K562 (cell line): ENCODE measurements around the gene COL5A1. TPM values are rescaled to one million over a fixed set of nuclear protein-coding genes. Genes with fewer than 3 reads are reported as not detected.

Experiments
- ATAC-seq: fragments of 200-7000 bp; cut with Tn5 transposase; 3 replicates; pipeline ENCODE4 v1.9.1; 2020; ENCODE audit warnings: moderate library complexity
- BruUV-seq: library from RNA; stranded (reverse); fragments of 400-500 nt; replicated peaks from 2 replicates; lab custom pipeline; 2021; lab: Mats Ljungman, UMichigan
- CTCF ChIA-PET: fragments of 300-600 bp; formaldehyde crosslinking; extraction: SDS; loops from one replicate; lab custom pipeline; 2021; ENCODE audit warnings: low intra/inter-chr PET ratio; lab: Yijun Ruan, JAX
- POLR2A ChIA-PET: fragments of 300-600, 350-650 bp; sonication (Branson Sonifier 250); formaldehyde crosslinking; extraction: SDS; loops from one replicate; lab custom pipeline; 2021; ENCODE audit warnings: antibody characterized with exemption, inconsistent platforms; lab: Yijun Ruan, JAX
- DNase-seq, 4 experiments: peaks; one replicate each; pipeline versions ENCODE4 v3.0.0 to v3.0.0-alpha.2; 2011 to 2018; ENCODE audit warnings: low spot score in 3 of 4, mixed read lengths in 3 of 4; ENCODE audit errors: extremely low read depth in 1 of 4
- FAIRE-seq: peaks from 2 replicates; lab custom pipeline; 2011; peaks lifted over from hg19 to GRCh38; lab: Jason Lieb, UNC
- H2AFZ ChIP-seq: 2 replicates; pipeline ENCODE4 v1.6.0; 2011; ENCODE audit warnings: low read depth, low read length, control low read depth, inconsistent platforms
- H3K27ac ChIP-seq: fragments of 200-600 bp; 3 replicates; pipeline ENCODE4 v1.8.0; 2011; ENCODE audit warnings: low read depth, mild to moderate bottlenecking, control low read depth, inconsistent platforms, low read length, moderate library complexity, mixed read lengths; ENCODE audit errors: extremely low read depth
- H3K27me3 ChIP-seq, 2 experiments: fragments of 300-600 bp in 1 of 2; 2 replicates in 1 of 2; 3 replicates in 1 of 2; pipeline versions ENCODE4 v1.6.0 to v1.8.0; 2011; ENCODE audit warnings: inconsistent platforms in 2 of 2, low read length in 2 of 2, mild to moderate bottlenecking in 1 of 2, mixed read lengths in 1 of 2, moderate library complexity in 1 of 2; ENCODE audit not compliant: control insufficient read depth in 2 of 2, insufficient read depth in 2 of 2
- H3K36me3 ChIP-seq: fragments of 300-600 bp; 3 replicates; pipeline ENCODE4 v1.8.0; 2011; ENCODE audit warnings: mild to moderate bottlenecking, low read length, inconsistent platforms; ENCODE audit not compliant: control insufficient read depth, insufficient read depth
- H3K4me1 ChIP-seq, 2 experiments: fragments of 200-600 bp in 1 of 2; replicated peaks in 1 of 2; 2 replicates in 1 of 2; 3 replicates in 1 of 2; pipeline versions ENCODE4 v1.5.1 to v1.8.0; 2011; ENCODE audit warnings: inconsistent platforms in 2 of 2, low read length in 2 of 2, mild to moderate bottlenecking in 1 of 2, mixed read lengths in 1 of 2, moderate library complexity in 1 of 2; ENCODE audit not compliant: control insufficient read depth in 2 of 2, insufficient read depth in 2 of 2
- H3K4me2 ChIP-seq: 2 replicates; pipeline ENCODE4 v1.6.1; 2011; ENCODE audit warnings: low read length, control low read depth, inconsistent platforms, mixed read lengths; ENCODE audit not compliant: insufficient read depth
- H3K4me3 ChIP-seq: fragments of 200-600 bp; sonication (generic), shearing (Covaris generic); 2 replicates; pipeline ENCODE4 v1.5.1; 2016; ENCODE audit warnings: control low read depth, inconsistent platforms
- H3K79me2 ChIP-seq: fragments of 200-600 bp; 3 replicates; pipeline ENCODE4 v1.8.0; 2011; ENCODE audit warnings: low read length, inconsistent platforms; ENCODE audit not compliant: control insufficient read depth, insufficient read depth
- H3K9ac ChIP-seq, 2 experiments: 2 replicates each; pipeline versions ENCODE4 v1.6.0 to v1.6.1; 2011; ENCODE audit warnings: low read depth in 2 of 2, low read length in 2 of 2, control low read depth in 1 of 2, inconsistent platforms in 1 of 2, mild to moderate bottlenecking in 1 of 2, mixed read lengths in 1 of 2; ENCODE audit not compliant: insufficient read depth in 1 of 2
- H3K9me1 ChIP-seq: one replicate; pipeline ENCODE4 v1.6.0; 2011; ENCODE audit warnings: inconsistent platforms, mild to moderate bottlenecking, low read length, moderate library complexity; ENCODE audit not compliant: control insufficient read depth, insufficient read depth
- H3K9me3 ChIP-seq: replicated peaks from 2 replicates; pipeline ENCODE4 v1.5.1; 2011; ENCODE audit warnings: low read depth, low read length, inconsistent platforms; ENCODE audit not compliant: control insufficient read depth, insufficient read depth
- H4K20me1 ChIP-seq: replicated peaks from 2 replicates; pipeline ENCODE4 v1.6.1; 2011; ENCODE audit warnings: low read length, inconsistent platforms, mixed read lengths; ENCODE audit not compliant: control insufficient read depth, insufficient read depth
- ETS1 ChIP-seq: conservative IDR thresholded peaks from 2 replicates; pipeline ENCODE4 v1.6.1; 2011; ENCODE audit warnings: low read depth, mild to moderate bottlenecking, low read length; ENCODE audit not compliant: control insufficient read depth
- MAFK ChIP-seq: IDR thresholded peaks from 2 replicates; pipeline ENCODE4 v1.6.1; 2011; ENCODE audit warnings: low read length, improper control_type of control experiment
- WGBS: fragments of 100-300 bp; shearing (Covaris generic); methylation state at CpG from one replicate; pipeline ENCODE4 v1.1.6; 2016; ENCODE audit warnings: low coverage, mixed read lengths; ENCODE audit not compliant: insufficient coverage; ENCODE audit errors: missing lambda C conversion rate; 5-methylcytosine and 5-hydroxymethylcytosine counted together
- in situ Hi-C: fragments of 300-500 bp; cut with MboI; formaldehyde crosslinking; loops from 4 replicates; pipeline ENCODE4 v1.15.0; 2018; ENCODE audit warnings: inconsistent platforms, mixed read lengths
- intact Hi-C: fragments of 100-400 bp; cut with micrococcal nuclease; formaldehyde crosslinking; loops from 2 replicates; pipeline ENCODE4 v1.14.2; 2022
- polyA plus RNA-seq, 8 experiments: library from polyadenylated mRNA; depleted of rRNA in 4 of 8; stranded (reverse) in 5 of 8; unstranded in 3 of 8; fragments of >200 nt; fragmentation: Nextera tagmentation in 2 of 8; fragmentation: Illumina TruSeq in 1 of 8; extraction: Ambion mirVana in 2 of 8; extraction: Trizol in 1 of 8; gene quantifications; 2 replicates each; pipeline versions ENCODE4 v1.2.1 to v1.2.3, GENCODE V29; 2011 to 2014; ENCODE audit warnings: inconsistent platforms in 1 of 8, missing spikeins in 1 of 8
- total RNA-seq, 7 experiments: library from RNA; depleted of rRNA in 6 of 7; stranded (reverse); fragments of >200 nt in 6 of 7; fragmentation: Illumina TruSeq in 2 of 7; extraction: Trizol in 2 of 7; gene quantifications; 2 replicates each; pipeline versions ENCODE4 v1.2.1 to v1.2.3, GENCODE V29; 2011 to 2021; ENCODE audit warnings: low replicate concordance in 1 of 7

Gene COL5A1
- total and polyA plus RNA-seq, 9 of the 15 experiments (the other 6 are each of a cell fraction or from before 2014, with no cell fraction given) = under 0.01 to 0.13 (median 0.04) TPM; not detected in 6

DNA sequence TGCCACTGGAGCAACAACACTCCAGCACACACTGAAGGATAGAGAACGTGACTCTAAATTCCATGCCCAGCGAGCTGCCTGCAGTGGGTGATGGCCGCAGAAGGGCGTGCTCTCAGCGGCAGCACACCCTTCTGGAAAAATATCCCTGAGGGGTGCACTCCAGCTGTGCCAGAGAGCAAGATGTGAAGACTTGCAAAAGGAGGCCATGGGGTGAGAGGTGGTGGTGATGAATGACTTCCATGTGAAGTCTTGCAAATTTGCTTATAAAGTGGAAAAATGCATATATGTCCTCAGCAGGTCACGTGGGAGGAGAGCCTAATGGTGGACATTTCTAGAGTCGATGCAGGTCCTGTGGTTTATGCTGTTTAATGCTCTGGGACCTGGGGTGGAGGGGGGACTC is 39.8 kb upstream of the COL5A1 start:
- intact Hi-C loops (no loop called here), in situ Hi-C loops (no loop called here)
- ATAC-seq = no peak
- H3K27ac ChIP-seq = no peak overlapping the region
- ChIA-PET CTCF (interaction anchor here (0.6 kb wide), 1 partner anchor 1196 kb away, joined by 3 read pairs; no protein-coding TSS in a partner anchor), POLR2A (no interaction called here)
- under 1% methylated on average over 7 of the region's 7 CpGs for WGBS
- H3K36me3 ChIP-seq = no peaks in the 10 kb centered on the region
- no peak overlapping the region for H2AFZ ChIP-seq
- TF ChIP-seq MAFK (no peak), ETS1 (no peak)
- H3K4me3 ChIP-seq = no peak overlapping the region
- H3K27me3 ChIP-seq = peaks cover 11 to 34% of the 10 kb centered on the region in 2 experiments; a peak in 3 of 5 replicates
- no peak for DNase-seq
- H3K4me2 ChIP-seq = no peak overlapping the region
- no peaks in the 10 kb centered on the region for H3K79me2 ChIP-seq
- BruUV-seq = no TSS peak
- no peak overlapping the region for H3K9ac ChIP-seq
- H3K9me3 ChIP-seq = no peaks in the 10 kb centered on the region
- H3K4me1 ChIP-seq = no peaks in the 10 kb centered on the region; a peak in 2 of 5 replicates
- H3K9me1 ChIP-seq = no peaks in the 10 kb centered on the region
- FAIRE-seq = no peak
- H4K20me1 ChIP-seq = no peaks in the 10 kb centered on the region
